Prostate gland (tissue), 2 donors: ENCODE results near the gene FBXL7. TPM values are rescaled to one million over a fixed set of nuclear protein-coding genes. Genes with fewer than 3 reads are reported as not detected.

Experiments
- DNase-seq: peaks from one replicate; pipeline ENCODE4 v3.0.0-alpha.2; 2019; ENCODE audit warnings: low spot score
- H3K27ac ChIP-seq, 2 donors: fragments of 200-600 bp; sonication (generic); 2 replicates each; pipeline ENCODE4 v1.5.1; 2017 to 2019
- H3K27me3 ChIP-seq: fragments of 200-600 bp; sonication (generic); replicated peaks from 2 replicates; pipeline ENCODE4 v1.5.1; 2019; ENCODE audit not compliant: insufficient read depth
- H3K36me3 ChIP-seq, 2 donors: fragments of 200-600 bp; sonication (generic); 1 replicate in 1 of 2; 2 replicates in 1 of 2; pipeline versions ENCODE4 v1.5.1 to v1.8.1; 2017 to 2019
- H3K4me1 ChIP-seq: fragments of 200-600 bp; sonication (generic); replicated peaks from 2 replicates; pipeline ENCODE4 v1.5.1; 2019
- H3K4me3 ChIP-seq, 2 donors: fragments of 200-600 bp; sonication (generic); 2 replicates each; pipeline ENCODE4 v1.5.1; 2017 to 2019
- H3K9me3 ChIP-seq: fragments of 200-600 bp; sonication (generic); 2 replicates; pipeline ENCODE4 v1.5.1; 2017
- POLR2A ChIP-seq: fragments of 450-650 bp; IDR thresholded peaks from one replicate; pipeline ENCODE4 v1.6.1; 2016; ENCODE audit warnings: antibody characterized with exemption, mild to moderate bottlenecking
- POLR2AphosphoS5 ChIP-seq: sonication (generic); formaldehyde crosslinking; IDR thresholded peaks from one replicate; pipeline ENCODE4 v1.6.1; 2017; ENCODE audit warnings: antibody characterized with exemption
- WGBS: methylation state at CpG from one replicate; pipeline ENCODE4 v1.1.5; 2018; 5-methylcytosine and 5-hydroxymethylcytosine counted together
- intact Hi-C: fragments of 100-400 bp; cut with DNase I; formaldehyde crosslinking; loops from one replicate; pipeline ENCODE4 v1.14.2; 2022
- total RNA-seq, 2 donors: library from RNA; depleted of rRNA; stranded (reverse); fragments of >200 nt; gene quantifications; one replicate each; pipeline ENCODE4 v1.1.0, GENCODE V29; 2016
- TF ChIP-seq, protein P1 (sequence below), 4 experiments: fragments of 200-600 bp in 2 of 4; fragments of 450-650 bp in 2 of 4; sonication (generic) in 2 of 4; IDR thresholded peaks; 1 replicate in 3 of 4; 2 replicates in 1 of 4; pipeline ENCODE4 v1.5.1; 2016 to 2019; ENCODE audit warnings: antibody characterized with exemption in 4 of 4, mild to moderate bottlenecking in 2 of 4, moderate library complexity in 2 of 4

The FBXL7 gene
- total RNA-seq, 2 donors from 2014 or later: 21.2 to 24.2 TPM

DNA sequence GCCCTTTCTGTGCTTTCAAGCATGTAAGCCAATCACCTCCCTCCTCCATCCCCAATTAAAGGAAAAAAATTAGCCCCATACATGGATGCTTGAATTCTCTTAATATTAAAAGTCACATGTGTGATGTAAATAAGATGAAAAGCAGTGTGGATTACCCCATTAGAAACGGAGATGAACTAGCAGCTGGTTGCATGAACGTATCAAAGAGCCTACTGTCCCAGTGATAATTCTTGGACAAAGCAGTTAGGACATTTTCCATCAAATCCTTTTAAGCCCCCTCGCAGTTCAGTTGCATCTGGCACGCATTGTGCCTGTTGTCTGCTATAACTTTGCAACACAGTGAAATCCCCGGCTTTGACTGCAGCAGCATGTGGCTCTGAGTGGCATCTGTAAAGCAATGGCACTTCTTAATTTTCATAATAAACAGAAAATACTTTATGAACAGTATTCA is 285.6 kb downstream of the FBXL7 start:
- intact Hi-C loops: no loop called here

DNA sequence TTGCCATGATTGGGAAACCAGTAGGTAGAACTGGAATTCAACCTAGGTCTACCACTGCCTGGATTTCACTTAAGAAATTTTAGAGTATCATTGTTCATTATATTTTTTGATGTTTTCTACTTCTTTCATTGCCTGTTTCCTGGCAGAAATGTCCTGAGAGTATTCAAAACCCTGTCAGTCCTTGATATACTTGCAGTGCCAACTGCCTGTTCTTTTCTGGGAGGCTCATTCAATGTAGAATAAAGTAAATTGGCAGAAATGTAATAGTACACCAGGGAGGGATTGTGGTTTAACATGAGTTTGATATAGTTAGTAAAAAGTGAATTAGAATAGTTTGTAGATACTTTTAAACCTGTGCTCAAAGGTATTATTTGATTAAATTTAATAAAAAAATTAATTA is 286.3 kb downstream of the FBXL7 start:
- no peak for TF ChIP-seq POLR2A
- TF ChIP-seq POLR2AphosphoS5: no peak
- TF ChIP-seq, protein P1, sequence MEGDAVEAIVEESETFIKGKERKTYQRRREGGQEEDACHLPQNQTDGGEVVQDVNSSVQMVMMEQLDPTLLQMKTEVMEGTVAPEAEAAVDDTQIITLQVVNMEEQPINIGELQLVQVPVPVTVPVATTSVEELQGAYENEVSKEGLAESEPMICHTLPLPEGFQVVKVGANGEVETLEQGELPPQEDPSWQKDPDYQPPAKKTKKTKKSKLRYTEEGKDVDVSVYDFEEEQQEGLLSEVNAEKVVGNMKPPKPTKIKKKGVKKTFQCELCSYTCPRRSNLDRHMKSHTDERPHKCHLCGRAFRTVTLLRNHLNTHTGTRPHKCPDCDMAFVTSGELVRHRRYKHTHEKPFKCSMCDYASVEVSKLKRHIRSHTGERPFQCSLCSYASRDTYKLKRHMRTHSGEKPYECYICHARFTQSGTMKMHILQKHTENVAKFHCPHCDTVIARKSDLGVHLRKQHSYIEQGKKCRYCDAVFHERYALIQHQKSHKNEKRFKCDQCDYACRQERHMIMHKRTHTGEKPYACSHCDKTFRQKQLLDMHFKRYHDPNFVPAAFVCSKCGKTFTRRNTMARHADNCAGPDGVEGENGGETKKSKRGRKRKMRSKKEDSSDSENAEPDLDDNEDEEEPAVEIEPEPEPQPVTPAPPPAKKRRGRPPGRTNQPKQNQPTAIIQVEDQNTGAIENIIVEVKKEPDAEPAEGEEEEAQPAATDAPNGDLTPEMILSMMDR (IDR thresholded peaks at IDR 0.05): no peak
- Histone ChIP-seq H3K36me3 (no peaks in the 10 kb centered on the region), H3K27me3 (no peaks in the 10 kb centered on the region), H3K9me3 (no peaks in the 10 kb centered on the region), H3K27ac (no peak overlapping the region), H3K4me1 (no peaks in the 10 kb centered on the region), H3K4me3 (no peak overlapping the region)
- DNase-seq: no peak
- intact Hi-C loops: no loop called here

More for the DNA sequence above, 285.6 kb downstream of the FBXL7 start:
- Histone ChIP-seq H3K27ac (no peak overlapping the region), H3K4me1 (no peaks in the 10 kb centered on the region), H3K36me3 (no peaks in the 10 kb centered on the region), H3K4me3 (no peak overlapping the region), H3K9me3 (no peaks in the 10 kb centered on the region), H3K27me3 (no peaks in the 10 kb centered on the region)
- TF ChIP-seq, protein P1 (IDR thresholded peaks at IDR 0.05): no peak
- TF ChIP-seq POLR2AphosphoS5 (no peak), POLR2A (no peak)
- 73% methylated on average over 5 of the region's 5 CpGs for WGBS
- DNase-seq: no peak

DNA sequence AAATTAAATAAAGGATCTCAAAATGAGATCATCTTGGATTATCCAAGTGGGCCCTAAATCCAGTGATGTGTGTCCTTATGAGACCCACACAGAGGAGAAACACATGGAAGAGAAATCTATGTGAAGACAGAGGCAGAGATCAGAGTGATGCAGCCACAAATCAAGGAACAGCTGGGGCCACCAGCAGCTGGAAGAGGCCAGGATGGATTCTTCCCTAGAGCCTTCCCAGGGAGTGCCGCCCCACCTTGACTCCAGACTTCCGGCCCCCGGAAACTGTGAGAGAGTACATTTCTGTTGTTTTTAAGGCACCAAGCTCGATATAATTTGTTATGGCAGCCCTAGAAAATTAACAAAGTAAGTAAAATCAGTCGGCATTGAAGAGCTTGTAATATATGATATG is 286.9 kb downstream of the FBXL7 start:
- no peaks in the 10 kb centered on the region for H3K9me3 ChIP-seq
- no peaks in the 10 kb centered on the region for H3K36me3 ChIP-seq
- TF ChIP-seq POLR2AphosphoS5: no peak
- TF ChIP-seq POLR2A: no peak
- TF ChIP-seq, protein P1 (IDR thresholded peaks at IDR 0.05): no peak
- 81% methylated on average over 5 of the region's 5 CpGs for WGBS
- no peak for DNase-seq
- intact Hi-C loops: no loop called here
- H3K27ac ChIP-seq: no peak overlapping the region
- H3K4me3 ChIP-seq: no peak overlapping the region
- H3K4me1 ChIP-seq: no peaks in the 10 kb centered on the region
- H3K27me3 ChIP-seq: no peaks in the 10 kb centered on the region

DNA sequence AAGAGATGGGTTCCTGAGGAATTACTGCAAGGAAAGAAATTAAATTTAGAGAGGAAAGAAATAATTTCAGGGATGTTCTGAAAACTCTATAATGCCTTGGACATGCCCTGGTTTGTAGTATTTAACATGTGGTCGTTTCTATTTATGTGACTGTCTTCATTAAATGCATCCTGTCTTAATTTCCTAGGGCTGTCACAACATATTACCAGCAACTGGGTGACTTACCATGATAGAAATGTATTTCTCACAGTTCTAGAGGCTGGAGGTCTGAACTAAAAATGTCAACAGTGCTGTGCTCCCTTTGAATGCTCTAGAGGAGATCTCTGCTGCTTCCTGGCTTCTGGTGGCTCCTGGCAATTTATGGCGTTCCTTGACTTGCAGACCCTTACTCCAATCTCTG is 287.7 kb downstream of the FBXL7 start:
- WGBS: 74% methylated on average over 2 of the region's 2 CpGs
- intact Hi-C loops: no loop called here
- H3K27me3 ChIP-seq: no peaks in the 10 kb centered on the region
- no peak for TF ChIP-seq POLR2AphosphoS5
- no peak for TF ChIP-seq POLR2A
- TF ChIP-seq, protein P1 (IDR thresholded peaks at IDR 0.05): no peak
- no peak overlapping the region for H3K27ac ChIP-seq
- H3K4me3 ChIP-seq: no peak overlapping the region
- no peaks in the 10 kb centered on the region for H3K36me3 ChIP-seq
- H3K4me1 ChIP-seq: no peaks in the 10 kb centered on the region
- no peak for DNase-seq
- H3K9me3 ChIP-seq: no peaks in the 10 kb centered on the region

DNA sequence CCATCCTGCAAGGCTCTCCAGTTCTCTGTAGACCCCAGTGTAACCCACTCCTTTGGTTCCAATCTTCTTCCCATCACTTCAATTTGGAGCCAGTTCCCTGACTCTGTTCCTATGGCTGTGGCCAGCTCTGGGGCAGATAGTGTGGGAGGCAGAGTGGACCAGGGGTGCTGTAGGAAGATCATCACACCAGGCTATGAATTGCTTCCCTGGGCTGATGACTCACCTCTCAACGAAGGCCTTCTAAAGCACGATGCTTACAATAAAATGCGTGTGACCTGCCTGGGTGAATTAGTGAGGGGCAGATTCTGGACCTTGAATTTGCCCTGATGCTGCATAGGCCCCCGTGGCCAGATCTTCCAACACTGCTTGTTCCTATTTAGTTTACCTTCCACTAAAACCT is 289.7 kb downstream of the FBXL7 start:
- Histone ChIP-seq H3K4me1 (peaks cover 6% of the 10 kb centered on the region), H3K27me3 (no peaks in the 10 kb centered on the region), H3K36me3 (no peaks in the 10 kb centered on the region), H3K9me3 (no peaks in the 10 kb centered on the region), H3K27ac (no peak overlapping the region), H3K4me3 (no peak overlapping the region)
- no peak for DNase-seq
- intact Hi-C loops: no loop called here
- no peak for TF ChIP-seq POLR2A
- no peak for TF ChIP-seq POLR2AphosphoS5
- TF ChIP-seq, protein P1 (IDR thresholded peaks at IDR 0.05): no peak
- WGBS: 81% methylated on average over 4 of the region's 4 CpGs
